ENCODE data around the gene PTBP3.

The PTBP3 gene

DNA sequence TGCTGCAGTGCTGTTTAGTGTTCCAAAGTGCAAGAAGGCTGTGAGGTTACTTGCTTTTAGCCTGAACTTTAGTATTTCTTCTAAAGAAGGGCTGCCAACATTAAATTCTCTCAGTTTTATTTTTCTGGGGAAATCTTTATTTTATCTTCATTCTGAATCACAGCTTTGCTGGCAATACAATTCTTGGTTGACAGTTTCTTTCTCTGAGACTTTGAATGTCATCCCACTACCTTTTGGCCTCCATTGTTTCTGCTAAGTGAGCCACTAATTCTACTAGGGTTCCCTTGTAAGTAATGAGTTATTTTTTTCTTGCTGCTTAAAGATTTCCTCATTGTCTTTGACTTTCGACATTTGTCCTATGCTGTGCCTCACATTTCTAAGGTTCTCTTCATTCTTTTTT, 126.0 kb downstream of the PTBP3 start:
- Histone ChIP-seq H3K27ac (ENCODE audit: low read depth, low read length, poor library complexity, severe bottlenecking) (no peak overlapping the region), H2AFZ (ENCODE audit: low read length) (no peak overlapping the region), H3K9me3 (ENCODE audit: low read length) (0 out of 2 replicates have a peak, but pooled peaks cover 4% of the 10 kb centered on the region), H4K20me1 (ENCODE audit: insufficient read depth, low read length) (no peaks in the 10 kb centered on the region), H3K4me2 (ENCODE audit: low read length) (no peak overlapping the region), H3K9ac (ENCODE audit: low read length) (no peak overlapping the region), H3K4me3 (ENCODE audit: low read depth, low read length, poor library complexity, severe bottlenecking) (no peak overlapping the region), H3K9me2 (ENCODE audit: low read depth, low read length) (no peaks in the 10 kb centered on the region), H3K4me1 (ENCODE audit: insufficient read depth, low read length, severe bottlenecking) (no peaks in the 10 kb centered on the region), H3F3A (ENCODE audit: insufficient read depth, low read length) (no peaks in the 10 kb centered on the region), H3K36me3 (ENCODE audit: insufficient read depth, low read length) (peaks cover 46% of the 10 kb centered on the region), H3K27me3 (ENCODE audit: insufficient read depth, low read length) (no peaks in the 10 kb centered on the region), H3K79me2 (ENCODE audit: insufficient read depth, low read length) (no peaks in the 10 kb centered on the region)
- TF ChIP-seq, protein P1, sequence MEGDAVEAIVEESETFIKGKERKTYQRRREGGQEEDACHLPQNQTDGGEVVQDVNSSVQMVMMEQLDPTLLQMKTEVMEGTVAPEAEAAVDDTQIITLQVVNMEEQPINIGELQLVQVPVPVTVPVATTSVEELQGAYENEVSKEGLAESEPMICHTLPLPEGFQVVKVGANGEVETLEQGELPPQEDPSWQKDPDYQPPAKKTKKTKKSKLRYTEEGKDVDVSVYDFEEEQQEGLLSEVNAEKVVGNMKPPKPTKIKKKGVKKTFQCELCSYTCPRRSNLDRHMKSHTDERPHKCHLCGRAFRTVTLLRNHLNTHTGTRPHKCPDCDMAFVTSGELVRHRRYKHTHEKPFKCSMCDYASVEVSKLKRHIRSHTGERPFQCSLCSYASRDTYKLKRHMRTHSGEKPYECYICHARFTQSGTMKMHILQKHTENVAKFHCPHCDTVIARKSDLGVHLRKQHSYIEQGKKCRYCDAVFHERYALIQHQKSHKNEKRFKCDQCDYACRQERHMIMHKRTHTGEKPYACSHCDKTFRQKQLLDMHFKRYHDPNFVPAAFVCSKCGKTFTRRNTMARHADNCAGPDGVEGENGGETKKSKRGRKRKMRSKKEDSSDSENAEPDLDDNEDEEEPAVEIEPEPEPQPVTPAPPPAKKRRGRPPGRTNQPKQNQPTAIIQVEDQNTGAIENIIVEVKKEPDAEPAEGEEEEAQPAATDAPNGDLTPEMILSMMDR (IDR thresholded peaks at IDR 0.05; ENCODE audit: low read length), result no peak
- no peak for TF ChIP-seq EZH2 (IDR thresholded peaks at IDR 0.05; ENCODE audit: borderline replicate concordance, low read length)

- Histone ChIP-seq H3K36me3 (ENCODE audit: insufficient read depth, low read length) (peaks cover 22% of the 10 kb centered on the region), H3K4me1 (ENCODE audit: insufficient read depth, low read length, severe bottlenecking) (no peaks in the 10 kb centered on the region), H3K9ac (ENCODE audit: low read length) (no peak overlapping the region), H3F3A (ENCODE audit: insufficient read depth, low read length) (no peaks in the 10 kb centered on the region), H4K20me1 (ENCODE audit: insufficient read depth, low read length) (no peaks in the 10 kb centered on the region), H3K27ac (ENCODE audit: low read depth, low read length, poor library complexity, severe bottlenecking) (no peak overlapping the region), H3K4me2 (ENCODE audit: low read length) (no peak overlapping the region), H3K9me2 (ENCODE audit: low read depth, low read length) (no peaks in the 10 kb centered on the region), H3K79me2 (ENCODE audit: insufficient read depth, low read length) (no peaks in the 10 kb centered on the region), H3K27me3 (ENCODE audit: insufficient read depth, low read length) (no peaks in the 10 kb centered on the region), H2AFZ (ENCODE audit: low read length) (no peak overlapping the region), H3K9me3 (ENCODE audit: low read length) (0 out of 2 replicates have a peak, but pooled peaks cover 2% of the 10 kb centered on the region), H3K4me3 (ENCODE audit: low read depth, low read length, poor library complexity, severe bottlenecking) (no peak overlapping the region)
- TF ChIP-seq, protein P1 (IDR thresholded peaks at IDR 0.05; ENCODE audit: low read length), result no peak
Observed at GRCh38 chr9:112203536-112203935, 129.9 kb downstream of the PTBP3 start.

DNA sequence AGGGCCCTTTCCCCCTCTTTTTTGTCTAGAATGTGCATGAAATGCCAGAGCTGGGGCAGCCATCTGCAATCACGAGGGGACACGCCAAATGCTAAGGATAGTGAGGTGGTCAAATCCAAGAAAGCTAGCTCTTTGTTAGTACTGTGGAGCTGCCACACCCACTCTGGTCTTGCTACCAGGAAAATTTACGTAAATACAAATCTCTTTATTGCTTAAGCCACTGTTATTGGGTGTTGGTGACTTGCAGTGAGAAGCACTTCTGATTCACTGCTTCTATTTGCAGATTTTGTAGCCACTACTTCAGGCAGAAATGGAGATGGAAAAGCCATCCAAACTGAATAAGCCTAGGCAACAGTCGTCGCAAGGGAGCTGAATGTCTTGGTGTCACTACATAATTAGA, 132.7 kb downstream of the PTBP3 start:
- no peaks in the 10 kb centered on the region for H3K36me3 ChIP-seq (ENCODE audit: insufficient read depth, low read length)
- TF ChIP-seq EZH2 (IDR thresholded peaks at IDR 0.05; ENCODE audit: borderline replicate concordance, low read length), result no peak
- TF ChIP-seq, protein P1 (IDR thresholded peaks at IDR 0.05; ENCODE audit: low read length), result no peak
- H3K27ac ChIP-seq (ENCODE audit: low read depth, low read length, poor library complexity, severe bottlenecking), result no peak overlapping the region
- no peaks in the 10 kb centered on the region for H3K27me3 ChIP-seq (ENCODE audit: insufficient read depth, low read length)
- H3K9me3 ChIP-seq (ENCODE audit: low read length), result no peaks in the 10 kb centered on the region
- no peaks in the 10 kb centered on the region for H3F3A ChIP-seq (ENCODE audit: insufficient read depth, low read length)
- no peak overlapping the region for H3K4me3 ChIP-seq (ENCODE audit: low read depth, low read length, poor library complexity, severe bottlenecking)
- no peaks in the 10 kb centered on the region for H4K20me1 ChIP-seq (ENCODE audit: insufficient read depth, low read length)
- no peaks in the 10 kb centered on the region for H3K9me2 ChIP-seq (ENCODE audit: low read depth, low read length)
- H3K4me1 ChIP-seq (ENCODE audit: insufficient read depth, low read length, severe bottlenecking), result no peaks in the 10 kb centered on the region
- no peak overlapping the region for H3K9ac ChIP-seq (ENCODE audit: low read length)
- H3K79me2 ChIP-seq (ENCODE audit: insufficient read depth, low read length), result no peaks in the 10 kb centered on the region
- no peak overlapping the region for H3K4me2 ChIP-seq (ENCODE audit: low read length)
- H2AFZ ChIP-seq (ENCODE audit: low read length), result no peak overlapping the region
